Measurements from ENCODE around the gene TWNK.

DNA sequence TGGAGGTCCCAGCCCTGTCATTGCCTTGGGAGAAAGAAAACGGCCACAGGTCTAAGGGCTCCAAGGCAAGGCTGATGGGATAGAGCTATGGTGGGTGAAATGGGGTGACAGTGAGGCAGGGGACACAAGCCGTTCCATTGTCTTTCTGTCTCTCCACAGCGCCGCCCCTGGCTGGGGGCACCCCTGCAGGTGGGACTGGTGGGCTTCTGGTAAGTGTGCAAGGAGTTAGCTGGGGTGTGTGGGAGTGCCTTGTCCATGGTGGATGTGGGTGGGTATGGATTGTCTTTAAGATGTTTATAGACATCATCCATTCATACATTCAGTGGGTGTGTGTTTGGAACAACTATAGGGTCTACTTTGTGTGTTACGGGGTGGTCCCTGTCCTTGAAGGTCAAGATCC lies 51.1 kb downstream of the TWNK start:
- TF ChIP-seq, protein P1, sequence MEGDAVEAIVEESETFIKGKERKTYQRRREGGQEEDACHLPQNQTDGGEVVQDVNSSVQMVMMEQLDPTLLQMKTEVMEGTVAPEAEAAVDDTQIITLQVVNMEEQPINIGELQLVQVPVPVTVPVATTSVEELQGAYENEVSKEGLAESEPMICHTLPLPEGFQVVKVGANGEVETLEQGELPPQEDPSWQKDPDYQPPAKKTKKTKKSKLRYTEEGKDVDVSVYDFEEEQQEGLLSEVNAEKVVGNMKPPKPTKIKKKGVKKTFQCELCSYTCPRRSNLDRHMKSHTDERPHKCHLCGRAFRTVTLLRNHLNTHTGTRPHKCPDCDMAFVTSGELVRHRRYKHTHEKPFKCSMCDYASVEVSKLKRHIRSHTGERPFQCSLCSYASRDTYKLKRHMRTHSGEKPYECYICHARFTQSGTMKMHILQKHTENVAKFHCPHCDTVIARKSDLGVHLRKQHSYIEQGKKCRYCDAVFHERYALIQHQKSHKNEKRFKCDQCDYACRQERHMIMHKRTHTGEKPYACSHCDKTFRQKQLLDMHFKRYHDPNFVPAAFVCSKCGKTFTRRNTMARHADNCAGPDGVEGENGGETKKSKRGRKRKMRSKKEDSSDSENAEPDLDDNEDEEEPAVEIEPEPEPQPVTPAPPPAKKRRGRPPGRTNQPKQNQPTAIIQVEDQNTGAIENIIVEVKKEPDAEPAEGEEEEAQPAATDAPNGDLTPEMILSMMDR (IDR thresholded peaks at IDR 0.05): peak; percentile 29
- TF ChIP-seq, protein P2, sequence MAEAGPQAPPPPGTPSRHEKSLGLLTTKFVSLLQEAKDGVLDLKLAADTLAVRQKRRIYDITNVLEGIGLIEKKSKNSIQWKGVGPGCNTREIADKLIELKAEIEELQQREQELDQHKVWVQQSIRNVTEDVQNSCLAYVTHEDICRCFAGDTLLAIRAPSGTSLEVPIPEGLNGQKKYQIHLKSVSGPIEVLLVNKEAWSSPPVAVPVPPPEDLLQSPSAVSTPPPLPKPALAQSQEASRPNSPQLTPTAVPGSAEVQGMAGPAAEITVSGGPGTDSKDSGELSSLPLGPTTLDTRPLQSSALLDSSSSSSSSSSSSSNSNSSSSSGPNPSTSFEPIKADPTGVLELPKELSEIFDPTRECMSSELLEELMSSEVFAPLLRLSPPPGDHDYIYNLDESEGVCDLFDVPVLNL (CRISPR knock-in tag; IDR thresholded peaks at IDR 0.05; ENCODE audit: borderline replicate concordance, low read depth): no peak
- TF ChIP-seq, protein P3, sequence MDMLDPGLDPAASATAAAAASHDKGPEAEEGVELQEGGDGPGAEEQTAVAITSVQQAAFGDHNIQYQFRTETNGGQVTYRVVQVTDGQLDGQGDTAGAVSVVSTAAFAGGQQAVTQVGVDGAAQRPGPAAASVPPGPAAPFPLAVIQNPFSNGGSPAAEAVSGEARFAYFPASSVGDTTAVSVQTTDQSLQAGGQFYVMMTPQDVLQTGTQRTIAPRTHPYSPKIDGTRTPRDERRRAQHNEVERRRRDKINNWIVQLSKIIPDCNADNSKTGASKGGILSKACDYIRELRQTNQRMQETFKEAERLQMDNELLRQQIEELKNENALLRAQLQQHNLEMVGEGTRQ (CRISPR knock-in tag; IDR thresholded peaks at IDR 0.05): no peak
- no peak for TF ChIP-seq ZNF138 (CRISPR knock-in tag; conservative IDR thresholded peaks at IDR 0.05)
- no peak for TF ChIP-seq SP1 (CRISPR knock-in tag; conservative IDR thresholded peaks at IDR 0.05)
- no peak for TF ChIP-seq NFE2L1 (CRISPR knock-in tag; IDR thresholded peaks at IDR 0.05)
- TF ChIP-seq ZNF232 (CRISPR knock-in tag; IDR thresholded peaks at IDR 0.05): no peak
- TF ChIP-seq MXD4 (CRISPR knock-in tag; IDR thresholded peaks at IDR 0.05; ENCODE audit: borderline replicate concordance): no peak
- TF ChIP-seq CREM (CRISPR knock-in tag; IDR thresholded peaks at IDR 0.05): no peak
- TF ChIP-seq, protein P4, sequence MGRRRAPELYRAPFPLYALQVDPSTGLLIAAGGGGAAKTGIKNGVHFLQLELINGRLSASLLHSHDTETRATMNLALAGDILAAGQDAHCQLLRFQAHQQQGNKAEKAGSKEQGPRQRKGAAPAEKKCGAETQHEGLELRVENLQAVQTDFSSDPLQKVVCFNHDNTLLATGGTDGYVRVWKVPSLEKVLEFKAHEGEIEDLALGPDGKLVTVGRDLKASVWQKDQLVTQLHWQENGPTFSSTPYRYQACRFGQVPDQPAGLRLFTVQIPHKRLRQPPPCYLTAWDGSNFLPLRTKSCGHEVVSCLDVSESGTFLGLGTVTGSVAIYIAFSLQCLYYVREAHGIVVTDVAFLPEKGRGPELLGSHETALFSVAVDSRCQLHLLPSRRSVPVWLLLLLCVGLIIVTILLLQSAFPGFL (CRISPR knock-in tag; IDR thresholded peaks at IDR 0.05; ENCODE audit: borderline replicate concordance): no peak
- TF ChIP-seq, protein P5, sequence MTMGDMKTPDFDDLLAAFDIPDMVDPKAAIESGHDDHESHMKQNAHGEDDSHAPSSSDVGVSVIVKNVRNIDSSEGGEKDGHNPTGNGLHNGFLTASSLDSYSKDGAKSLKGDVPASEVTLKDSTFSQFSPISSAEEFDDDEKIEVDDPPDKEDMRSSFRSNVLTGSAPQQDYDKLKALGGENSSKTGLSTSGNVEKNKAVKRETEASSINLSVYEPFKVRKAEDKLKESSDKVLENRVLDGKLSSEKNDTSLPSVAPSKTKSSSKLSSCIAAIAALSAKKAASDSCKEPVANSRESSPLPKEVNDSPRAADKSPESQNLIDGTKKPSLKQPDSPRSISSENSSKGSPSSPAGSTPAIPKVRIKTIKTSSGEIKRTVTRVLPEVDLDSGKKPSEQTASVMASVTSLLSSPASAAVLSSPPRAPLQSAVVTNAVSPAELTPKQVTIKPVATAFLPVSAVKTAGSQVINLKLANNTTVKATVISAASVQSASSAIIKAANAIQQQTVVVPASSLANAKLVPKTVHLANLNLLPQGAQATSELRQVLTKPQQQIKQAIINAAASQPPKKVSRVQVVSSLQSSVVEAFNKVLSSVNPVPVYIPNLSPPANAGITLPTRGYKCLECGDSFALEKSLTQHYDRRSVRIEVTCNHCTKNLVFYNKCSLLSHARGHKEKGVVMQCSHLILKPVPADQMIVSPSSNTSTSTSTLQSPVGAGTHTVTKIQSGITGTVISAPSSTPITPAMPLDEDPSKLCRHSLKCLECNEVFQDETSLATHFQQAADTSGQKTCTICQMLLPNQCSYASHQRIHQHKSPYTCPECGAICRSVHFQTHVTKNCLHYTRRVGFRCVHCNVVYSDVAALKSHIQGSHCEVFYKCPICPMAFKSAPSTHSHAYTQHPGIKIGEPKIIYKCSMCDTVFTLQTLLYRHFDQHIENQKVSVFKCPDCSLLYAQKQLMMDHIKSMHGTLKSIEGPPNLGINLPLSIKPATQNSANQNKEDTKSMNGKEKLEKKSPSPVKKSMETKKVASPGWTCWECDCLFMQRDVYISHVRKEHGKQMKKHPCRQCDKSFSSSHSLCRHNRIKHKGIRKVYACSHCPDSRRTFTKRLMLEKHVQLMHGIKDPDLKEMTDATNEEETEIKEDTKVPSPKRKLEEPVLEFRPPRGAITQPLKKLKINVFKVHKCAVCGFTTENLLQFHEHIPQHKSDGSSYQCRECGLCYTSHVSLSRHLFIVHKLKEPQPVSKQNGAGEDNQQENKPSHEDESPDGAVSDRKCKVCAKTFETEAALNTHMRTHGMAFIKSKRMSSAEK (CRISPR knock-in tag; IDR thresholded peaks at IDR 0.05; ENCODE audit: borderline replicate concordance): no peak
